T1000 (cell line): ENCODE results near the gene CDK6.

Experiments
- DNase-seq: peaks from one replicate; lab custom pipeline; 2025; ENCODE audit warnings: mixed read lengths; lab: John Stamatoyannopoulos, UW

Gene CDK6

GRCh38 chr7:92681633-92682032 lies 154.7 kb downstream of the CDK6 start:
- no peak for DNase-seq

- no peak for DNase-seq
These were observed 155.9 kb downstream of the CDK6 start for GRCh38 chr7:92680442-92680841.

GRCh38 chr7:92678291-92678920 lies 158.0 kb downstream of the CDK6 start:
- no peak for DNase-seq

- no peak for DNase-seq
These were observed 162.0 kb downstream of the CDK6 start for GRCh38 chr7:92674379-92674778.

GRCh38 chr7:92671505-92672169 lies 164.7 kb downstream of the CDK6 start:
- no peak for DNase-seq

GRCh38 chr7:92670204-92670851 lies 166.0 kb downstream of the CDK6 start:
- DNase-seq, result no peak

GRCh38 chr7:92669616-92670165 lies 166.7 kb downstream of the CDK6 start:
- DNase-seq, result no peak

- no peak for DNase-seq
These were observed 167.8 kb downstream of the CDK6 start for GRCh38 chr7:92668564-92668963.

- no peak for DNase-seq
These were observed 168.4 kb downstream of the CDK6 start for GRCh38 chr7:92667816-92668535.

GRCh38 chr7:92665926-92666325 lies 170.4 kb downstream of the CDK6 start:
- no peak for DNase-seq

- no peak for DNase-seq
These were observed 174.7 kb downstream of the CDK6 start for GRCh38 chr7:92661651-92662050.

GRCh38 chr7:92658671-92659070 lies 177.7 kb downstream of the CDK6 start:
- DNase-seq, result no peak

- no peak for DNase-seq
These were observed 179.0 kb downstream of the CDK6 start for GRCh38 chr7:92657391-92657790.

- no peak for DNase-seq
These were observed 180.3 kb downstream of the CDK6 start for GRCh38 chr7:92656121-92656520.

GRCh38 chr7:92655346-92655884 lies 181.0 kb downstream of the CDK6 start:
- no peak for DNase-seq

GRCh38 chr7:92653136-92653535 lies 183.2 kb downstream of the CDK6 start:
- DNase-seq, result no peak

GRCh38 chr7:92652536-92652935 lies 183.8 kb downstream of the CDK6 start:
- DNase-seq, result no peak

GRCh38 chr7:92650391-92650790 lies 186.0 kb downstream of the CDK6 start:
- no peak for DNase-seq

GRCh38 chr7:92648067-92648466 lies 188.3 kb downstream of the CDK6 start:
- no peak for DNase-seq

- DNase-seq, result no peak
These were observed 188.7 kb downstream of the CDK6 start for GRCh38 chr7:92647652-92648051.

- DNase-seq, result no peak
These were observed 189.3 kb downstream of the CDK6 start for GRCh38 chr7:92647011-92647625.
